WTC11 (cell line): ENCODE results near the gene EGFR. TPM values are rescaled to one million over a fixed set of nuclear protein-coding genes. Genes with fewer than 3 reads are reported as not detected.
A peak's percentile ranks its signal among the peaks of the same experiment; 100 is the strongest.

Experiments
- ATAC-seq: fragments of 200-7000 bp; cut with Tn5 transposase; 2 replicates; pipeline ENCODE4 v1.10.0; 2021; ENCODE audit warnings: mild to moderate bottlenecking, moderate library complexity
- CTCF ChIA-PET: fragments of 300-600 bp; sonication (Branson Sonifier 250); formaldehyde crosslinking; loops from one replicate; lab custom pipeline; 2021; ENCODE audit warnings: antibody characterized with exemption; lab: Charles Lee
- POLR2A ChIA-PET: fragments of 350-600 bp; sonication (Branson Sonifier 250); formaldehyde crosslinking; loops from one replicate; lab custom pipeline; 2021; ENCODE audit warnings: antibody characterized with exemption; lab: Charles Lee
- DNase-seq: peaks from one replicate; pipeline ENCODE4 v3.0.0; 2021; ENCODE audit warnings: low spot score
- H3K27ac Mint-ChIP-seq: 2 replicates; pipeline ENCODE4 v1.8.0; 2021; ENCODE audit warnings: mixed read lengths
- H3K27me3 Mint-ChIP-seq: 2 replicates; pipeline ENCODE4 v1.8.0; 2021; ENCODE audit warnings: low read depth, mild to moderate bottlenecking, moderate library complexity, mixed read lengths
- H3K36me3 Mint-ChIP-seq: 2 replicates; pipeline ENCODE4 v1.8.0; 2021; ENCODE audit warnings: mixed read lengths
- H3K4me1 Mint-ChIP-seq: 2 replicates; pipeline ENCODE4 v1.8.0; 2022; ENCODE audit warnings: mixed read lengths
- H3K4me3 Mint-ChIP-seq: 2 replicates; pipeline ENCODE4 v1.8.0; 2021; ENCODE audit warnings: mild to moderate bottlenecking, moderate library complexity, mixed read lengths
- H3K9me3 Mint-ChIP-seq: 2 replicates; pipeline ENCODE4 v1.8.0; 2021; ENCODE audit warnings: mixed read lengths
- CBFB ChIP-seq: sonication (generic); formaldehyde crosslinking; IDR thresholded peaks from 2 replicates; pipeline ENCODE4 v1.8.1; 2022; ENCODE audit warnings: mild to moderate bottlenecking, low read depth, missing genetic modification reagents
- E2F1 ChIP-seq: sonication (generic); formaldehyde crosslinking; IDR thresholded peaks from 2 replicates; pipeline ENCODE4 v1.8.0; 2022; ENCODE audit warnings: mild to moderate bottlenecking, missing genetic modification reagents
- ETV6 ChIP-seq: sonication (generic); formaldehyde crosslinking; IDR thresholded peaks from 2 replicates; pipeline ENCODE4 v1.8.1; 2022; ENCODE audit warnings: mild to moderate bottlenecking, missing genetic modification reagents
- GRHL2 ChIP-seq: fragments of 250-450 bp; sonication (Bioruptor Pico); IDR thresholded peaks from 2 replicates; pipeline ENCODE4 v1.8.0; 2022; ENCODE audit warnings: mild to moderate bottlenecking, moderate library complexity; ENCODE audit not compliant: insufficient replicate concordance, severe bottlenecking
- JUN ChIP-seq: sonication (generic); formaldehyde crosslinking; IDR thresholded peaks from 2 replicates; pipeline ENCODE4 v1.8.0; 2023; ENCODE audit warnings: mild to moderate bottlenecking, missing genetic modification reagents
- NFE2L1 ChIP-seq: sonication (generic); formaldehyde crosslinking; IDR thresholded peaks from 2 replicates; pipeline ENCODE4 v1.8.1; 2023; ENCODE audit warnings: missing genetic modification reagents
- NR2C2 ChIP-seq: sonication (generic); formaldehyde crosslinking; IDR thresholded peaks from 2 replicates; pipeline ENCODE4 v1.8.0; 2022; ENCODE audit warnings: mild to moderate bottlenecking, missing genetic modification reagents
- NR3C1 ChIP-seq: sonication (generic); formaldehyde crosslinking; conservative IDR thresholded peaks from 2 replicates; pipeline ENCODE4 v1.8.1; 2023; ENCODE audit warnings: low read depth, mild to moderate bottlenecking, missing genetic modification reagents
- USF2 ChIP-seq: sonication (generic); formaldehyde crosslinking; IDR thresholded peaks from 2 replicates; pipeline ENCODE4 v1.8.1; 2023; ENCODE audit warnings: mild to moderate bottlenecking, missing genetic modification reagents, moderate library complexity
- ZNF138 ChIP-seq: sonication (generic); formaldehyde crosslinking; conservative IDR thresholded peaks from 2 replicates; pipeline ENCODE4 v1.8.1; 2022; ENCODE audit warnings: mild to moderate bottlenecking, moderate library complexity, missing genetic modification reagents
- ZNF317 ChIP-seq: sonication (generic); formaldehyde crosslinking; IDR thresholded peaks from 2 replicates; pipeline ENCODE4 v1.8.1; 2023; ENCODE audit warnings: low read depth, mild to moderate bottlenecking, moderate library complexity, missing genetic modification reagents, borderline replicate concordance
- ZNF671 ChIP-seq: fragments of 250-450 bp; sonication (Bioruptor Pico); IDR thresholded peaks from 2 replicates; pipeline ENCODE4 v1.8.0; 2021; ENCODE audit warnings: mild to moderate bottlenecking
- total RNA-seq: library from RNA; stranded (reverse); gene quantifications from 3 replicates; pipeline ENCODE4 v1.2.3, GENCODE V29; 2021
- TF ChIP-seq, protein P1 (sequence below): fragments of 250-450 bp; sonication (Bioruptor Pico); IDR thresholded peaks from 2 replicates; pipeline ENCODE4 v1.9.0; 2021; ENCODE audit warnings: mild to moderate bottlenecking, borderline replicate concordance
- TF ChIP-seq, protein P2 (sequence below): fragments of 250-450 bp; sonication (Bioruptor Pico); IDR thresholded peaks from 2 replicates; pipeline ENCODE4 v1.9.0; 2021; ENCODE audit warnings: mild to moderate bottlenecking
- TF ChIP-seq, protein P3 (sequence below): sonication (generic); formaldehyde crosslinking; IDR thresholded peaks from 2 replicates; pipeline ENCODE4 v1.8.0; 2022; ENCODE audit warnings: mild to moderate bottlenecking, missing genetic modification reagents
- TF ChIP-seq, protein P4 (sequence below): sonication (generic); formaldehyde crosslinking; IDR thresholded peaks from 2 replicates; pipeline ENCODE4 v1.8.1; 2022; ENCODE audit warnings: low read depth, missing genetic modification reagents, borderline replicate concordance
- TF ChIP-seq, protein P5 (sequence below): fragments of 250-450 bp; sonication (Bioruptor Pico); IDR thresholded peaks from 2 replicates; pipeline ENCODE4 v1.8.0; 2021; ENCODE audit warnings: mild to moderate bottlenecking

The EGFR gene
- total RNA-seq, 1 experiment from 2014 or later: 5.9 TPM

DNA sequence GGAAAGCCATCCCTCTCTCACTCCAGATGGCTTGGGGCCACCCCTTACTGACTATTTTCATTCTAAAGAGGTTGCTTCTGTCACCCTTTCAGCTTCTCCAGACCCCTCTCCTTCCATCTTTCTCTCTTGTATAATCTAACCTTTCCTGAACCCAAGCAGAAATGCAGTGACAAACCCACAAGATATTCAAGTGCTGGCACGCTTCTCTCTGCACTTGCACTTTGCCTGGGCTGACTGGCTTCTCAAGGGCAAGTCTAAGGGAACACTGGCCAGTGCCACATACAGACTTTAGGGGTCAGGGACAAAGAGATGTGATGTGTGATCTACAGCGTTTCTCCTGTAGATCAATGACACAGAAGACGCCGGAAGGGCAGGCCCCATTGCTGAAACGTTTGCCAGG, 195.9 kb downstream of the EGFR start (continued):
- TF ChIP-seq, protein P1, sequence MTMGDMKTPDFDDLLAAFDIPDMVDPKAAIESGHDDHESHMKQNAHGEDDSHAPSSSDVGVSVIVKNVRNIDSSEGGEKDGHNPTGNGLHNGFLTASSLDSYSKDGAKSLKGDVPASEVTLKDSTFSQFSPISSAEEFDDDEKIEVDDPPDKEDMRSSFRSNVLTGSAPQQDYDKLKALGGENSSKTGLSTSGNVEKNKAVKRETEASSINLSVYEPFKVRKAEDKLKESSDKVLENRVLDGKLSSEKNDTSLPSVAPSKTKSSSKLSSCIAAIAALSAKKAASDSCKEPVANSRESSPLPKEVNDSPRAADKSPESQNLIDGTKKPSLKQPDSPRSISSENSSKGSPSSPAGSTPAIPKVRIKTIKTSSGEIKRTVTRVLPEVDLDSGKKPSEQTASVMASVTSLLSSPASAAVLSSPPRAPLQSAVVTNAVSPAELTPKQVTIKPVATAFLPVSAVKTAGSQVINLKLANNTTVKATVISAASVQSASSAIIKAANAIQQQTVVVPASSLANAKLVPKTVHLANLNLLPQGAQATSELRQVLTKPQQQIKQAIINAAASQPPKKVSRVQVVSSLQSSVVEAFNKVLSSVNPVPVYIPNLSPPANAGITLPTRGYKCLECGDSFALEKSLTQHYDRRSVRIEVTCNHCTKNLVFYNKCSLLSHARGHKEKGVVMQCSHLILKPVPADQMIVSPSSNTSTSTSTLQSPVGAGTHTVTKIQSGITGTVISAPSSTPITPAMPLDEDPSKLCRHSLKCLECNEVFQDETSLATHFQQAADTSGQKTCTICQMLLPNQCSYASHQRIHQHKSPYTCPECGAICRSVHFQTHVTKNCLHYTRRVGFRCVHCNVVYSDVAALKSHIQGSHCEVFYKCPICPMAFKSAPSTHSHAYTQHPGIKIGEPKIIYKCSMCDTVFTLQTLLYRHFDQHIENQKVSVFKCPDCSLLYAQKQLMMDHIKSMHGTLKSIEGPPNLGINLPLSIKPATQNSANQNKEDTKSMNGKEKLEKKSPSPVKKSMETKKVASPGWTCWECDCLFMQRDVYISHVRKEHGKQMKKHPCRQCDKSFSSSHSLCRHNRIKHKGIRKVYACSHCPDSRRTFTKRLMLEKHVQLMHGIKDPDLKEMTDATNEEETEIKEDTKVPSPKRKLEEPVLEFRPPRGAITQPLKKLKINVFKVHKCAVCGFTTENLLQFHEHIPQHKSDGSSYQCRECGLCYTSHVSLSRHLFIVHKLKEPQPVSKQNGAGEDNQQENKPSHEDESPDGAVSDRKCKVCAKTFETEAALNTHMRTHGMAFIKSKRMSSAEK: no peak
- TF ChIP-seq, protein P2, sequence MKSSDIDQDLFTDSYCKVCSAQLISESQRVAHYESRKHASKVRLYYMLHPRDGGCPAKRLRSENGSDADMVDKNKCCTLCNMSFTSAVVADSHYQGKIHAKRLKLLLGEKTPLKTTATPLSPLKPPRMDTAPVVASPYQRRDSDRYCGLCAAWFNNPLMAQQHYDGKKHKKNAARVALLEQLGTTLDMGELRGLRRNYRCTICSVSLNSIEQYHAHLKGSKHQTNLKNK: no peak
- TF ChIP-seq ETV6 (CRISPR knock-in tag): no peak
- TF ChIP-seq, protein P3, sequence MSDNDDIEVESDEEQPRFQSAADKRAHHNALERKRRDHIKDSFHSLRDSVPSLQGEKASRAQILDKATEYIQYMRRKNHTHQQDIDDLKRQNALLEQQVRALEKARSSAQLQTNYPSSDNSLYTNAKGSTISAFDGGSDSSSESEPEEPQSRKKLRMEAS (CRISPR knock-in tag): no peak
- no peak for TF ChIP-seq ZNF671 (CRISPR knock-in tag)
- TF ChIP-seq ZNF317 (CRISPR knock-in tag): no peak
- no peak for TF ChIP-seq NFE2L1 (CRISPR knock-in tag)
- TF ChIP-seq, protein P4, sequence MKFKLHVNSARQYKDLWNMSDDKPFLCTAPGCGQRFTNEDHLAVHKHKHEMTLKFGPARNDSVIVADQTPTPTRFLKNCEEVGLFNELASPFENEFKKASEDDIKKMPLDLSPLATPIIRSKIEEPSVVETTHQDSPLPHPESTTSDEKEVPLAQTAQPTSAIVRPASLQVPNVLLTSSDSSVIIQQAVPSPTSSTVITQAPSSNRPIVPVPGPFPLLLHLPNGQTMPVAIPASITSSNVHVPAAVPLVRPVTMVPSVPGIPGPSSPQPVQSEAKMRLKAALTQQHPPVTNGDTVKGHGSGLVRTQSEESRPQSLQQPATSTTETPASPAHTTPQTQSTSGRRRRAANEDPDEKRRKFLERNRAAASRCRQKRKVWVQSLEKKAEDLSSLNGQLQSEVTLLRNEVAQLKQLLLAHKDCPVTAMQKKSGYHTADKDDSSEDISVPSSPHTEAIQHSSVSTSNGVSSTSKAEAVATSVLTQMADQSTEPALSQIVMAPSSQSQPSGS: no peak
- no peak for TF ChIP-seq NR3C1 (CRISPR knock-in tag)
- no peak for TF ChIP-seq GRHL2 (CRISPR knock-in tag)
- TF ChIP-seq, protein P5, sequence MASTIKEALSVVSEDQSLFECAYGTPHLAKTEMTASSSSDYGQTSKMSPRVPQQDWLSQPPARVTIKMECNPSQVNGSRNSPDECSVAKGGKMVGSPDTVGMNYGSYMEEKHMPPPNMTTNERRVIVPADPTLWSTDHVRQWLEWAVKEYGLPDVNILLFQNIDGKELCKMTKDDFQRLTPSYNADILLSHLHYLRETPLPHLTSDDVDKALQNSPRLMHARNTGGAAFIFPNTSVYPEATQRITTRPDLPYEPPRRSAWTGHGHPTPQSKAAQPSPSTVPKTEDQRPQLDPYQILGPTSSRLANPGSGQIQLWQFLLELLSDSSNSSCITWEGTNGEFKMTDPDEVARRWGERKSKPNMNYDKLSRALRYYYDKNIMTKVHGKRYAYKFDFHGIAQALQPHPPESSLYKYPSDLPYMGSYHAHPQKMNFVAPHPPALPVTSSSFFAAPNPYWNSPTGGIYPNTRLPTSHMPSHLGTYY: no peak
- no peak for TF ChIP-seq NR2C2 (CRISPR knock-in tag)
- TF ChIP-seq ZNF138: no peak
- no peak for TF ChIP-seq CBFB (CRISPR knock-in tag)
- TF ChIP-seq, all 79 proteins: peak for 0

DNA sequence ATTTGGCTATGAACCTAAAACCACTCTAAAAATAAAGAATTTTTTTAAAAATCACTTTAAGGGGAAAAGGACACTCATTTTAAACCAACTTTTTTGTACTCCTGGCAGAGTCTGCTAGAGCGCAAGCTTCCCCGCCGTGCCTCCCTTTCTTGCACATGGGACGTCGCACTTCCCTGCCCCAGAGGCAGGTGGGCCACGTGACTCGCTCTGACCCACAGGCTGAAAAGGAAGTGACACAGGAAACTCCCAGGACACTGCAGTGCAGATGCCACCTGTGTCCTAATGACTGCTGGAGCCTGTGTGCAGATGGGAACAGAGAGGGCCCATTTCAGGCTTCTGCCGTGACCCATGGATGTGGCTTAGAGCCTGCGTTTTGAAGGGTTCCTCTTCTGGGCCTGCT, 204.2 kb downstream of the EGFR start:
- Mint-ChIP-seq H3K9me3 (peaks cover 15% of the 10 kb centered on the region), H3K27ac (no peak overlapping the region), H3K27me3 (no peaks in the 10 kb centered on the region; the same call in 1 of the 2 replicates), H3K4me3 (no peak overlapping the region), H3K36me3 (no peaks in the 10 kb centered on the region), H3K4me1 (peaks cover 5% of the 10 kb centered on the region)
- no peak for ATAC-seq
- CTCF ChIA-PET: interaction anchor here (1.8 kb wide), 1 partner anchor 27 kb away, joined by 7 read pairs; no protein-coding TSS in a partner anchor
- no peak for DNase-seq
- POLR2A ChIA-PET: no interaction called here
- peak; percentile 48; the same call in 1 of the 2 replicates for TF ChIP-seq USF2 (CRISPR knock-in tag)
- TF ChIP-seq JUN (CRISPR knock-in tag): no peak
- no peak for TF ChIP-seq E2F1 (CRISPR knock-in tag)
